ENCODE measurements around the gene SALL2. TPM values are rescaled to one million over a fixed set of nuclear protein-coding genes. Genes with fewer than 3 reads are reported as not detected.

The SALL2 gene
- total and polyA plus RNA-seq, 2 of the 8 experiments (the other 6 are each of a cell fraction or from before 2014, with no cell fraction given), result 310 to 360 TPM

- TF ChIP-seq CHD7 (IDR thresholded peaks at IDR 0.05; ENCODE audit: insufficient replicate concordance, low read length), result no peak
- TF ChIP-seq HDAC6 (IDR thresholded peaks at IDR 0.05; ENCODE audit: low read depth, low read length), result no peak
- no peak for TF ChIP-seq CHD1 (IDR thresholded peaks at IDR 0.05; ENCODE audit: low read depth, low read length)
- no peak for TF ChIP-seq CBX5 (IDR thresholded peaks at IDR 0.05; ENCODE audit: low read depth, low read length)
- TF ChIP-seq SIRT6 (IDR thresholded peaks at IDR 0.05; ENCODE audit: low read length), result no peak
- no peak for TF ChIP-seq USF2 (IDR thresholded peaks at IDR 0.05; ENCODE audit: low read length)
- no peak for TF ChIP-seq KDM4A (IDR thresholded peaks at IDR 0.05; ENCODE audit: low read depth, low read length, severe bottlenecking)
- TF ChIP-seq, protein P1, sequence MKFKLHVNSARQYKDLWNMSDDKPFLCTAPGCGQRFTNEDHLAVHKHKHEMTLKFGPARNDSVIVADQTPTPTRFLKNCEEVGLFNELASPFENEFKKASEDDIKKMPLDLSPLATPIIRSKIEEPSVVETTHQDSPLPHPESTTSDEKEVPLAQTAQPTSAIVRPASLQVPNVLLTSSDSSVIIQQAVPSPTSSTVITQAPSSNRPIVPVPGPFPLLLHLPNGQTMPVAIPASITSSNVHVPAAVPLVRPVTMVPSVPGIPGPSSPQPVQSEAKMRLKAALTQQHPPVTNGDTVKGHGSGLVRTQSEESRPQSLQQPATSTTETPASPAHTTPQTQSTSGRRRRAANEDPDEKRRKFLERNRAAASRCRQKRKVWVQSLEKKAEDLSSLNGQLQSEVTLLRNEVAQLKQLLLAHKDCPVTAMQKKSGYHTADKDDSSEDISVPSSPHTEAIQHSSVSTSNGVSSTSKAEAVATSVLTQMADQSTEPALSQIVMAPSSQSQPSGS (IDR thresholded peaks at IDR 0.05; ENCODE audit: low read length), result no peak
Observed at GRCh38 chr14:21476523-21476924, 49.6 kb downstream of the SALL2 start (continued).
